ENCODE data around the gene HS3ST3A1. TPM values are rescaled to one million over a fixed set of nuclear protein-coding genes. Genes with fewer than 3 reads are reported as not detected.

The HS3ST3A1 gene
- total and polyA plus RNA-seq, 7 donors = 1.5 to 3.7 (median 2.5) TPM; not detected in 2

DNA sequence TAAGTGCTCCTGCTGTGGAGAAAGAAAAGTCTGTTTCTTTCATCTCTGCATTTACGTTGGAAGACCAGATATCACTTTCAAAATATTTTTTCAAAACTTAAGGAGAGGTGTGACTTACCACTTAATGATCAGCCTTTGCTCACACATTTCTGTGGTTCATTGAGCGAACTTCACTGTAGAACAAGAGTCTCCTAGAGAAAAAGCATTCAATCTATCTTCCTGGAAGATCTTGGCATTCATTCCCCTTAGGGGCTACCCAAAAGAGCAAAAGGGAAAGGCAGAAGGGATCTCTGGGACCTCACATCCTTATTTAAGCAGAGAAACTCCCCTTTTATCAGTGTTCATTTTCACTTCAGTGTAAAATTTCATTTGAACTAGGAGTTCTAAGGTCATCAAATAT is 61.2 kb downstream of the HS3ST3A1 start:
- WGBS, 2 donors = 77% methylated on average over 2 of the region's 2 CpGs
- H3K9me3 ChIP-seq = no peaks in the 10 kb centered on the region
- no peaks in the 10 kb centered on the region for H3K4me1 ChIP-seq
- no peak for TF ChIP-seq POLR2AphosphoS5 (IDR thresholded peaks at IDR 0.05)
- TF ChIP-seq EP300 (IDR thresholded peaks at IDR 0.05) = no peak
- TF ChIP-seq, protein P1, sequence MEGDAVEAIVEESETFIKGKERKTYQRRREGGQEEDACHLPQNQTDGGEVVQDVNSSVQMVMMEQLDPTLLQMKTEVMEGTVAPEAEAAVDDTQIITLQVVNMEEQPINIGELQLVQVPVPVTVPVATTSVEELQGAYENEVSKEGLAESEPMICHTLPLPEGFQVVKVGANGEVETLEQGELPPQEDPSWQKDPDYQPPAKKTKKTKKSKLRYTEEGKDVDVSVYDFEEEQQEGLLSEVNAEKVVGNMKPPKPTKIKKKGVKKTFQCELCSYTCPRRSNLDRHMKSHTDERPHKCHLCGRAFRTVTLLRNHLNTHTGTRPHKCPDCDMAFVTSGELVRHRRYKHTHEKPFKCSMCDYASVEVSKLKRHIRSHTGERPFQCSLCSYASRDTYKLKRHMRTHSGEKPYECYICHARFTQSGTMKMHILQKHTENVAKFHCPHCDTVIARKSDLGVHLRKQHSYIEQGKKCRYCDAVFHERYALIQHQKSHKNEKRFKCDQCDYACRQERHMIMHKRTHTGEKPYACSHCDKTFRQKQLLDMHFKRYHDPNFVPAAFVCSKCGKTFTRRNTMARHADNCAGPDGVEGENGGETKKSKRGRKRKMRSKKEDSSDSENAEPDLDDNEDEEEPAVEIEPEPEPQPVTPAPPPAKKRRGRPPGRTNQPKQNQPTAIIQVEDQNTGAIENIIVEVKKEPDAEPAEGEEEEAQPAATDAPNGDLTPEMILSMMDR (IDR thresholded peaks at IDR 0.05) = no peak
- no peak for TF ChIP-seq POLR2A (IDR thresholded peaks at IDR 0.05)
- H3K27ac ChIP-seq = peak overlapping the region in 2 of 4 donors; percentile 37 to 42
- no peaks in the 10 kb centered on the region for H3K36me3 ChIP-seq
- intact Hi-C loops (cut with DNase I) = no loop called here
- no peak overlapping the region for H3K4me3 ChIP-seq
- no peak for DNase-seq
- no peaks in the 10 kb centered on the region for H3K27me3 ChIP-seq

DNA sequence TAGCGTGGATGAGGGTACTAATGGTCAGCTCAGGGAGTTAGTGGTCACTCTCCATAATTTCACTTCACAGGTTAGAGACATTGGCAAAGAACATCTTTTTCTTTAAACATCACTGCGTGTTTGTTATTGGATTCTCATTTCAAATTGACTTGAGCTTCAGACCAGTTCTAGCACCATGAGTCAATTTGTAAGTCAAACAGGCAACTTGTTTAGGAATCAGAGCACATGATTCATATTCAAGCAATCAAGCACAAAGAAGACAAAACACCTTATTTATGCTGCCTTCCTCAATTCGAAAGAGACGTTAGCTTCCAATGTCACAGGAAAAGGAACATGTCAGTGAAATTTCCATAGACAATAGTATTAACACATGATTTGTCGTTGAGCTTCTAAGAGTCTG is 62.3 kb downstream of the HS3ST3A1 start:
- intact Hi-C loops (cut with DNase I) = no loop called here
- Histone ChIP-seq H3K4me3 (no peak overlapping the region), H3K4me1 (no peaks in the 10 kb centered on the region), H3K27me3 (no peaks in the 10 kb centered on the region), H3K36me3 (no peaks in the 10 kb centered on the region), H3K27ac (no peak overlapping the region), H3K9me3 (peaks cover 0 to 4% (median 0%) of the 10 kb centered on the region in 4 donors)
- 91 to 93% methylated on average over 5 of the region's 5 CpGs for WGBS, 2 donors
- TF ChIP-seq EP300 (IDR thresholded peaks at IDR 0.05) (no peak), POLR2AphosphoS5 (IDR thresholded peaks at IDR 0.05) (no peak), POLR2A (IDR thresholded peaks at IDR 0.05) (no peak)
- TF ChIP-seq, protein P1 (IDR thresholded peaks at IDR 0.05) = no peak
- no peak for DNase-seq

DNA sequence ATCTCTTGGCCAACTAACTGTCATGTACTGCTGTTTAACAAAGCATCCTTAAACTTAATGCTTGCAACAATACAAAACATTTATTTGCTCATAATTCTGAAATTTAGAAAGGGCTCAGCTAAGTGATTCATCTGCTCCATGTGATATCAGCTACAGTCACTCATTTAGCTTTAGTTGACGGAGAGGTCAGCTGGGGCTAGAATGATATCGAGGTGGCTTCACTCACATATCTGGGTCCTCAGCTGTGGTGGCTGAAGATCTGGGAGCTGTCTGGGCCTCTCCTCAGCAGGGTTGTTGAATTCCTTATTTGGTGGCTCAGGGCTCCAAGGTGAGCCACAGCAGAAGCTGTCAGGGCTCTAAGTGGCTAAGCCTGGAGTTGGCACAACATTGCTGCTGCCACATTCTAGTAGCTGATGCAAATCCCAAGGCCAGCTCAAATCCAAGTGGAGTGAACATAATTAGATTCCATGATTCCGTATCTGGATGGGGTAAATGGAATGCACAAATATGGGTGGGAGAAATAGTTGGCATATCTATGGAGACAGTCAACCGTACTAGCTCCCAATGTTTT is 62.8 kb downstream of the HS3ST3A1 start:
- Histone ChIP-seq H3K27me3 (no peaks in the 10 kb centered on the region), H3K4me3 (no peak overlapping the region), H3K36me3 (no peaks in the 10 kb centered on the region), H3K9me3 (peaks cover 0 to 4% (median 0%) of the 10 kb centered on the region in 4 donors), H3K27ac (no peak overlapping the region), H3K4me1 (no peaks in the 10 kb centered on the region)
- TF ChIP-seq POLR2AphosphoS5 (IDR thresholded peaks at IDR 0.05) = no peak
- no peak for TF ChIP-seq POLR2A (IDR thresholded peaks at IDR 0.05)
- DNase-seq = no peak
- WGBS, 2 donors = 94 to 95% methylated on average over 4 of the region's 4 CpGs
- intact Hi-C loops (cut with DNase I) = no loop called here

DNA sequence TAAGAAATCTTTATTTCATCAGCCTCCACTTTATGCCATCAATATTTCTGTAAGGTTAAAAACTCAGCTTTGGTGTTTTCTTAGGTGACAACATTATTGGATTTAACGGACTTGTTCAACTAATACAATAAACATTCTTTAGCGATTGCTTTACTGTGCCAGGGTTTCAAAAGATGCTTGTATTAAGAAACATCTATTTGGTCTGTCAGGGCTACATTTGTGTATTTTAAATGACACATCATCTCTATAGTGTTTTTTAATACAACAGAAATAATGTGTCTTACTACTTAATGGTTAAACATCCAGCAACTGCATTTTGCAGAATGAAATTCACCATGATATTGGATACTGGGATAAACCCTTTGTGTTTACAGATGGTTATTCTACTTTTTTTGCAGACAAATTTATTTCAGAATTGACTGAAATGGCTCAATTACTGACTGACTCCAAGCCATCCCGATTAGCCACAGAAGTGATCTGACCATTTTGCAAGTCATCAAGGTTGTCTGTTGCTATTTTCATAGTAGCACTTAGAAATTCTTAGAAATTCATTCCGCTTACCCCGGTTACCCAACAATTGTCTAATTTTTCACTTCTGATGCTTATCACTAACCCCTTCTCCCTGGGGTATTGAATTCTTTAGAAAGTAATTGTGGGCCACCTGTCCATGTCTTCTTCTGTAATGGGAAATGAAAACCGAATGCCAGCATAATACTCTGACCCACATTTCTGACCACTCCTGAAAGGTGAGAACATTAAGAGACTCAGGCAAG is 63.7 kb downstream of the HS3ST3A1 start:
- intact Hi-C loops (cut with DNase I) = no loop called here
- H3K4me1 ChIP-seq = no peaks in the 10 kb centered on the region
- H3K27me3 ChIP-seq = no peaks in the 10 kb centered on the region
- TF ChIP-seq POLR2AphosphoS5 (IDR thresholded peaks at IDR 0.05) (no peak), EP300 (IDR thresholded peaks at IDR 0.05) (no peak), POLR2A (IDR thresholded peaks at IDR 0.05) (no peak)
- TF ChIP-seq, protein P1 (IDR thresholded peaks at IDR 0.05) = no peak
- DNase-seq = no peak
- 87% methylated on average over 6 of the region's 6 CpGs for WGBS, 2 donors
- H3K4me3 ChIP-seq = no peak overlapping the region
- H3K27ac ChIP-seq = no peak overlapping the region
- peaks cover 0 to 4% (median 0%) of the 10 kb centered on the region in 4 donors for H3K9me3 ChIP-seq
- no peaks in the 10 kb centered on the region for H3K36me3 ChIP-seq

DNA sequence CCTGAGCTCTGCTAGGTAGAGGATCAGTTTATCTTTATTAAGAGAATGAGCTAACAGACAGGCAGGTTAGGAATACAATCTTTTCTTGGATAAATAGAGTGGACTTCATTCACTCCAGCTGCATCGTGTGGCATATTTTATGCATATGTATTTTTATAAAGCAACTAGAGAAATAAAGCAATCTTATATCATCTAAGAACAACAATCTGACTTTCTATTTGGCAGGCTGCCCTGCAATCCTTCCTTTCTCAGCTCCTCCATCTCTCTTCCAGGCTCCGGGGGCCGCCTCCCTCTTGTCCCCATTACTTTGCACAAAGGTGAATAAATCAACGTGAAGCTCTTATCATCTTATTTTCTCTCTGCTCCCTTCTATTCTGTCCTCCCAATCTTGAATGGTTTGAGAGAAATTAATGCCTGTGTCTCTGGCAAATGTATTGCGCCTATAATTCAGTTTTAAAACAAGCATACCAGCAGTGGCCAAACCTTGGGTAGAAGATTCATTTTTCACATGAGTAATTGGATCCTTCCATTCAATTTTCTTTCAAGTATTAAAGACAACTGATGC is 64.5 kb downstream of the HS3ST3A1 start:
- DNase-seq = no peak
- 78 to 90% methylated on average over 5 of the region's 5 CpGs for WGBS, 2 donors

More for the DNA sequence above, 64.5 kb downstream of the HS3ST3A1 start:
- H3K36me3 ChIP-seq = no peaks in the 10 kb centered on the region
- TF ChIP-seq POLR2AphosphoS5 (IDR thresholded peaks at IDR 0.05) (no peak), EP300 (IDR thresholded peaks at IDR 0.05) (no peak), POLR2A (IDR thresholded peaks at IDR 0.05) (no peak)
- TF ChIP-seq, protein P1 (IDR thresholded peaks at IDR 0.05) = no peak
- intact Hi-C loops (cut with DNase I) = no loop called here
- H3K27ac ChIP-seq = no peak overlapping the region
- H3K9me3 ChIP-seq = peaks cover 0 to 4% (median 0%) of the 10 kb centered on the region in 4 donors
- H3K4me3 ChIP-seq = no peak overlapping the region
- no peaks in the 10 kb centered on the region for H3K27me3 ChIP-seq
- no peaks in the 10 kb centered on the region for H3K4me1 ChIP-seq

All from sigmoid colon (tissue), 7 donors.